Tibial nerve (tissue), 4 donors: Measurements from ENCODE around the gene SLC44A2. TPM values are rescaled to one million over a fixed set of nuclear protein-coding genes. Genes with fewer than 3 reads are reported as not detected.

Experiments
- DNase-seq, 2 donors: peaks; one replicate each; pipeline ENCODE4 v3.0.0-alpha.2; 2019; ENCODE audit warnings: low spot score in 2 of 2
- H3K27ac ChIP-seq, 4 donors: fragments of 200-600 bp; sonication (generic) in 3 of 4; one replicate each; pipeline ENCODE4 v1.5.1; 2017 to 2019; ENCODE audit warnings: mild to moderate bottlenecking in 1 of 4
- H3K27me3 ChIP-seq, 2 donors: fragments of 200-600 bp; sonication (generic) in 1 of 2; one replicate each; pipeline versions ENCODE4 v1.5.1 to v1.6.0; 2017 to 2019
- H3K36me3 ChIP-seq, 3 donors: fragments of 200-600 bp; sonication (generic); one replicate each; pipeline ENCODE4 v1.5.1; 2018 to 2019
- H3K4me1 ChIP-seq, 4 donors: fragments of 200-600 bp; sonication (generic) in 3 of 4; one replicate each; pipeline ENCODE4 v1.5.1; 2017 to 2019
- H3K4me3 ChIP-seq, 4 donors: fragments of 200-600 bp; sonication (generic) in 3 of 4; one replicate each; pipeline ENCODE4 v1.5.1; 2017 to 2019; ENCODE audit warnings: mild to moderate bottlenecking in 1 of 4, moderate library complexity in 1 of 4
- H3K9me3 ChIP-seq, 4 donors: fragments of 200-600 bp; sonication (generic) in 3 of 4; one replicate each; pipeline ENCODE4 v1.5.1; 2017 to 2019
- EP300 ChIP-seq, 2 donors: sonication (generic); formaldehyde crosslinking; IDR thresholded peaks; one replicate each; pipeline ENCODE4 v1.6.1; 2017; ENCODE audit warnings: antibody characterized with exemption in 2 of 2, mild to moderate bottlenecking in 1 of 2
- POLR2A ChIP-seq, 2 donors: fragments of 450-650 bp; IDR thresholded peaks; one replicate each; pipeline ENCODE4 v1.6.1; 2017; ENCODE audit warnings: antibody characterized with exemption in 2 of 2, mild to moderate bottlenecking in 2 of 2, moderate library complexity in 2 of 2
- WGBS, 2 donors: methylation state at CpG; one replicate each; pipeline ENCODE4 v1.1.5; 2018; 5-methylcytosine and 5-hydroxymethylcytosine counted together
- total RNA-seq, 4 donors: library from RNA; depleted of rRNA; stranded (reverse); fragments of >200 nt; gene quantifications; one replicate each; pipeline ENCODE4 v1.1.0, GENCODE V29; 2016
- TF ChIP-seq, protein P1 (sequence below), 5 experiments: fragments of 200-600 bp in 3 of 5; fragments of 450-650 bp in 2 of 5; sonication (generic) in 3 of 5; IDR thresholded peaks; one replicate each; pipeline ENCODE4 v1.5.1; 2016 to 2019; ENCODE audit warnings: antibody characterized with exemption in 5 of 5, mild to moderate bottlenecking in 3 of 5, moderate library complexity in 2 of 5

The SLC44A2 gene
- total RNA-seq, 4 donors from 2014 or later, result 104 to 193 (median 132) TPM

DNA sequence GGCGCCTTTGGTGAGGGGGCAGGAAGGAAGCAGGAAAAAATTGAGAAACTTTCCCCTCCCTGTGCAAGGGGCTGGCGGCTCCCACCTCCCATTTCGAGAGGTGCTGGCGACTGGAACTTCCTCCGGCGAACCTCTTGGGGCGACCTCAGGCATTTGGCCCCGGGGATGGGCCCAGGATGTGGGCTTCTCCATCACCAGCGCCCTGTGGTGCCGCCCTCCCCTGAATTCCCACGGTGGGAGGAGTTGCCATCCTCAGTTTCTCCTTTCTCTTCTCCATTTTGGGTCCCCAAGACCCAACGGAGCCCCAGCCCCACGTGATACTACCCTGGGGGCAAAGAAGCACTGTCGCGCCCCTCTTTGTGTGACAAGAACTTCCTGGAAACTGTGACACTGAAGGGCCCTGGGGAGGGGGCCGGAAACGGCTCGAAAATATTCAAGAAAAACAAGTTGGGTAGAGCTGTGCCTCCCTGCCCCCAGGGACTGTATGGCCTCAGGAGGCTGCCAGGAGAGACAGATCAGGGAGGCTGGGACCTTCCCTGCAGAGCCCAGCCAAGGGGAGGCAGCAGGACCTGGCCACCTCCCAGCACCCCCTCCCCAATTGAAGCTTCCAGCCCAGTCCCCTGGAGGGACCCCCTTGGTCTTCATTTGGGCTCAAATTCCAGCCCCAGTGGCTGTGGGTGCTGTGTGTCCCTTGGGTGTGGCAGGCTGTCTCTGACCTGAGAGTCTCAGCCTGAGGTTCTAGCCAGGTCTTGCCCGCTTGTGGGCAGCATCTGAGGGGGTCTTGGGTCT lies 22.1 kb upstream of the SLC44A2 start:
- TF ChIP-seq, protein P1, sequence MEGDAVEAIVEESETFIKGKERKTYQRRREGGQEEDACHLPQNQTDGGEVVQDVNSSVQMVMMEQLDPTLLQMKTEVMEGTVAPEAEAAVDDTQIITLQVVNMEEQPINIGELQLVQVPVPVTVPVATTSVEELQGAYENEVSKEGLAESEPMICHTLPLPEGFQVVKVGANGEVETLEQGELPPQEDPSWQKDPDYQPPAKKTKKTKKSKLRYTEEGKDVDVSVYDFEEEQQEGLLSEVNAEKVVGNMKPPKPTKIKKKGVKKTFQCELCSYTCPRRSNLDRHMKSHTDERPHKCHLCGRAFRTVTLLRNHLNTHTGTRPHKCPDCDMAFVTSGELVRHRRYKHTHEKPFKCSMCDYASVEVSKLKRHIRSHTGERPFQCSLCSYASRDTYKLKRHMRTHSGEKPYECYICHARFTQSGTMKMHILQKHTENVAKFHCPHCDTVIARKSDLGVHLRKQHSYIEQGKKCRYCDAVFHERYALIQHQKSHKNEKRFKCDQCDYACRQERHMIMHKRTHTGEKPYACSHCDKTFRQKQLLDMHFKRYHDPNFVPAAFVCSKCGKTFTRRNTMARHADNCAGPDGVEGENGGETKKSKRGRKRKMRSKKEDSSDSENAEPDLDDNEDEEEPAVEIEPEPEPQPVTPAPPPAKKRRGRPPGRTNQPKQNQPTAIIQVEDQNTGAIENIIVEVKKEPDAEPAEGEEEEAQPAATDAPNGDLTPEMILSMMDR (IDR thresholded peaks at IDR 0.05), result no peak
- no peak for TF ChIP-seq POLR2A (IDR thresholded peaks at IDR 0.05)
- TF ChIP-seq EP300 (IDR thresholded peaks at IDR 0.05), result no peak
- DNase-seq, result no peak
- no peaks in the 10 kb centered on the region for H3K9me3 ChIP-seq

DNA sequence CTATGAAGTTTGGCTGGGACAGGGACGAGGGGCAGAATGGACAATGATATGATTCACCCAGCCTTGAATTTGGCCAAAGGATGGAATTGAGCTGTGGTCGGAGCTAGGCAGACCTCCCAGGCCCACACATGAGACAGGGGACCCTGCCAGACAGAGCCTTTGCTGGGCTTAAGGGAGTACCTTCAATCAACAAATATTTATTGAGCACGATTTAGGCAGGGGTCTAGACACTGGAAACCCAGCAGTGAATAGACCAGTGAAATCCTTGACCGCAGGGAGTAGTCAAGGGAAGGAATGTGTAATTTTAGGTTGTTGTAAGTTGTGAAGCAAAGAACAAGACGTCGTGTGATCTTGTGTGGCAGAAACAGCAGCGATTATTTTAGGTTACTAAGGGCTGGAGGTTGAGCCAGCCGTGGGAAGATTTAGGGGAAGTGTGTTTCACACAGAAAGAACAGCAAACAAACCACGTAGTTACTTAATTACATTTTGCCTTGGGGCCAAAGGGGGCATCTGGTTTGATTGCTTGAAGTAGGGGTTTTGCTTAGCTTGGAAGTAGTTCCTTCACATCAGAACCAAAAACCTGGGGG lies 21.4 kb upstream of the SLC44A2 start:
- Histone ChIP-seq H3K27me3 (no peaks in the 10 kb centered on the region), H3K36me3 (peaks cover 0 to 5% (median 0%) of the 10 kb centered on the region in 3 donors), H3K27ac (peak overlapping the region; percentile 99 to 100 (median 99)), H3K9me3 (no peaks in the 10 kb centered on the region), H3K4me1 (peaks cover 0 to 31% (median 12%) of the 10 kb centered on the region in 4 donors), H3K4me3 (peak overlapping the region; percentile 96 to 100 (median 98))
- TF ChIP-seq POLR2A (IDR thresholded peaks at IDR 0.05), result no peak
- TF ChIP-seq, protein P1 (IDR thresholded peaks at IDR 0.05), result no peak
- TF ChIP-seq EP300 (IDR thresholded peaks at IDR 0.05), result peak in 1 of 2 donors; percentile 54
- WGBS, 2 donors, result 9 to 11% methylated on average over 8 to 9 of the region's 9 CpGs
- peak in 1 of 2 donors; percentile 33 for DNase-seq

More for the DNA sequence above, 22.1 kb upstream of the SLC44A2 start:
- Histone ChIP-seq H3K36me3 (peaks cover 0 to 5% (median 0%) of the 10 kb centered on the region in 3 donors), H3K4me1 (peaks cover 0 to 31% (median 12%) of the 10 kb centered on the region in 4 donors), H3K27me3 (no peaks in the 10 kb centered on the region), H3K27ac (peak overlapping the region; percentile 99 to 100 (median 99)), H3K4me3 (peak overlapping the region; percentile 96 to 100 (median 98))
- 3 to 4% methylated on average over 19 of the region's 19 CpGs for WGBS, 2 donors

DNA sequence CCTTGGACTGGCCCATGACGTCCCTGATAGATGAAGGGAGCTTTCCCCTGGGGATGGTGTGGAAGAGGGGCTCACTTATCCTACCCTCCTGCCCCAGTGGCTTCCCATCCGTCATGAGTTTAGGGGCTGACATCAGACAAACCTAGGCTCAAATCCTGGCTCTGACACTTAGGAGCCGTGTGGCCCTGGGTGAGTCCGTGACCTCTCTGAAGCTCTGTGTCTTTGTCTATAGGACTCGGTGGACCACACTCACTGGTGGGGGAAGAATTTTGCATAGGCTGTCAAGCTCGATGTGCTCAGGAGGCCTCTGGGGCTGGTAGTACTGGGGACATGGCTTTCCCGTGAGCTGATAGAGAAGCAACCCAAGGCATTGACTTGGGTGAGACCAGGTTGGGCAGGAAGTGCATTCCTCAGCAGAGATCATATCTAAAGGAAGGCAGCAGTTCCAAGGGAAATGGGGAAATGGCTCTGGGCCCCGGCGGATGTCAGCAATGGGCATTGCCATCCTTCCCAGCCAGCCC lies 20.8 kb upstream of the SLC44A2 start:
- Histone ChIP-seq H3K36me3 (peaks cover 0 to 5% (median 0%) of the 10 kb centered on the region in 3 donors), H3K27me3 (no peaks in the 10 kb centered on the region), H3K27ac (peak overlapping the region; percentile 99 to 100 (median 99)), H3K9me3 (no peaks in the 10 kb centered on the region), H3K4me3 (peak overlapping the region in 2 of 4 donors; percentile 98 to 100), H3K4me1 (peaks cover 0 to 29% (median 12%) of the 10 kb centered on the region in 4 donors)
- TF ChIP-seq EP300 (IDR thresholded peaks at IDR 0.05), result peak in 1 of 2 donors; percentile 1
- TF ChIP-seq, protein P1 (IDR thresholded peaks at IDR 0.05), result no peak
- WGBS, 2 donors, result 75 to 84% methylated on average over 8 to 9 of the region's 9 CpGs
- DNase-seq, result no peak

DNA sequence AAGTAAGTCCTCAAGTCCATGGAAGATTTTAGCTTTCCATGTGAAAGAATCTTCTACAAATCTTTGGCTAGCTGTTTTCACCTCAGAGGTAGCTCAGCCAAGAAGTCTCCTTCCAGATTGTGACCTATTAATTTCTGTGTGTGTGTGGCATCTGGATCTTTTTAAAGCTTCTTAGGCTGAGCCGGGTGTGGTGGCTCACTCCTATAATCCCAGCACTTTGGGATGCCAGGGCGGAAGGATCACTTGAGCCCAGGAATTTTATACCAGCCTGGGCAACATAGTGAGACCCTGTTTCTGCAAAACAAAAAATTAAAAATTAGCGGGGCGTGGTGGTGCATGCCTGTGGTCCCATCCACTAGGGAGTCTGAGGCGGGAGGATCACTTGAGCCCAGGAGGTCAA lies 13.4 kb upstream of the SLC44A2 start:
- no peaks in the 10 kb centered on the region for H3K36me3 ChIP-seq
- no peak for DNase-seq
- H3K27me3 ChIP-seq, result no peaks in the 10 kb centered on the region
- H3K9me3 ChIP-seq, result no peaks in the 10 kb centered on the region
- no peak overlapping the region for H3K4me3 ChIP-seq
- peaks cover 0 to 62% (median 34%) of the 10 kb centered on the region in 4 donors for H3K4me1 ChIP-seq
- H3K27ac ChIP-seq, result peak overlapping the region; percentile 65 to 93 (median 80)
- TF ChIP-seq POLR2A (IDR thresholded peaks at IDR 0.05) (no peak), EP300 (IDR thresholded peaks at IDR 0.05) (no peak)
- TF ChIP-seq, protein P1 (IDR thresholded peaks at IDR 0.05), result no peak
- WGBS, 2 donors, result 63 to 69% methylated on average over 5 of the region's 5 CpGs
